IMR-90 (cell line): ENCODE measurements around the gene CIAO2A. TPM values are rescaled to one million over a fixed set of nuclear protein-coding genes. Genes with fewer than 3 reads are reported as not detected.

ENCODE experiments used
- ATAC-seq: fragments of 200-7000 bp; cut with Tn5 transposase; 2 replicates; pipeline ENCODE4 v1.9.1; 2020; ENCODE audit warnings: low read depth, mild to moderate bottlenecking, moderate library complexity
- BruUV-seq: library from RNA; stranded (reverse); fragments of 400-500 nt; replicated peaks from 2 replicates; lab custom pipeline; 2021; lab: Mats Ljungman, UMichigan
- CTCF ChIA-PET: fragments of 300-600 bp; formaldehyde crosslinking; extraction: SDS; loops from one replicate; lab custom pipeline; 2021; ENCODE audit warnings: antibody characterized with exemption; lab: Yijun Ruan, JAX
- POLR2A ChIA-PET: fragments of 300-600 bp; sonication (Branson Sonifier 250); formaldehyde crosslinking; loops from one replicate; lab custom pipeline; 2022; ENCODE audit warnings: antibody characterized with exemption; ENCODE audit not compliant: unreplicated experiment; lab: Charles Lee
- DNase-seq: peaks from one replicate; pipeline ENCODE4 v3.0.0; 2013
- H2AFZ ChIP-seq: replicated peaks from 2 replicates; pipeline ENCODE3; 2013; ENCODE audit warnings: low read length, mild to moderate bottlenecking; ENCODE audit not compliant: poor library complexity
- H2AK5ac ChIP-seq: 2 replicates; pipeline ENCODE4 v1.6.1; 2013; ENCODE audit warnings: low read depth, low read length, inconsistent platforms
- H2AK9ac ChIP-seq: replicated peaks from 2 replicates; pipeline ENCODE3; 2013; ENCODE audit warnings: mild to moderate bottlenecking, low read depth, low read length, moderate library complexity; ENCODE audit not compliant: poor library complexity
- H2BK120ac ChIP-seq: 2 replicates; pipeline ENCODE4 v1.6.1; 2013; ENCODE audit warnings: low read depth, low read length, inconsistent platforms
- H2BK15ac ChIP-seq: 3 replicates; pipeline ENCODE4 v1.6.1; 2013; ENCODE audit warnings: low read depth, low read length, inconsistent platforms
- H2BK20ac ChIP-seq: 2 replicates; pipeline ENCODE4 v1.6.1; 2013; ENCODE audit warnings: low read depth, mild to moderate bottlenecking, inconsistent platforms, low read length, moderate library complexity
- H2BK5ac ChIP-seq: 2 replicates; pipeline ENCODE4 v1.6.1; 2013; ENCODE audit warnings: mild to moderate bottlenecking, low read depth, low read length, inconsistent platforms; ENCODE audit not compliant: poor library complexity, severe bottlenecking
- H3K14ac ChIP-seq: replicated peaks from 2 replicates; pipeline ENCODE4 v1.6.1; 2013; ENCODE audit warnings: low read depth, low read length, inconsistent platforms
- H3K18ac ChIP-seq: 2 replicates; pipeline ENCODE4 v1.6.1; 2013; ENCODE audit warnings: low read depth, low read length, control low read depth
- H3K23ac ChIP-seq: 2 replicates; pipeline ENCODE4 v1.6.1; 2013; ENCODE audit warnings: low read depth, low read length, inconsistent platforms
- H3K27ac ChIP-seq: 2 replicates; pipeline ENCODE4 v1.5.1; 2013; ENCODE audit warnings: mild to moderate bottlenecking, control low read depth, low read length; ENCODE audit not compliant: insufficient read depth
- H3K27me3 ChIP-seq: 2 replicates; pipeline ENCODE4 v1.6.1; 2013; ENCODE audit warnings: low read length; ENCODE audit not compliant: control insufficient read depth, insufficient read depth
- H3K36me3 ChIP-seq: 2 replicates; pipeline ENCODE4 v1.6.1; 2013; ENCODE audit warnings: low read length, mixed read lengths; ENCODE audit not compliant: control insufficient read depth, insufficient read depth
- H3K4ac ChIP-seq: 2 replicates; pipeline ENCODE4 v1.6.1; 2013; ENCODE audit warnings: low read depth, low read length, inconsistent platforms
- H3K4me1 ChIP-seq: 2 replicates; pipeline ENCODE4 v1.6.1; 2013; ENCODE audit warnings: low read length, mixed read lengths; ENCODE audit not compliant: control insufficient read depth, insufficient read depth
- H3K4me2 ChIP-seq: 2 replicates; pipeline ENCODE4 v1.6.1; 2013; ENCODE audit warnings: low read depth, mild to moderate bottlenecking, control low read depth, low read length, moderate library complexity
- H3K4me3 ChIP-seq: 2 replicates; pipeline ENCODE4 v1.5.1; 2013; ENCODE audit warnings: low read depth, mild to moderate bottlenecking, control low read depth, low read length, moderate library complexity; ENCODE audit not compliant: insufficient read depth
- H3K56ac ChIP-seq: 2 replicates; pipeline ENCODE4 v1.6.1; 2013; ENCODE audit warnings: low read length, inconsistent platforms; ENCODE audit not compliant: insufficient read depth; ENCODE audit errors: extremely low read depth
- H3K79me1 ChIP-seq, 2 experiments: 2 replicates each; pipeline ENCODE4 v1.6.1; 2013; ENCODE audit warnings: low read length in 2 of 2, inconsistent platforms in 1 of 2, low read depth in 1 of 2
- H3K9ac ChIP-seq: 2 replicates; pipeline ENCODE4 v1.6.1; 2013; ENCODE audit warnings: low read depth, low read length, control low read depth
- H3K9me1 ChIP-seq: 2 replicates; pipeline ENCODE4 v1.6.1; 2013; ENCODE audit warnings: low read length, inconsistent platforms; ENCODE audit not compliant: insufficient read depth
- H3K9me3 ChIP-seq: 2 replicates; pipeline ENCODE4 v1.6.1; 2013; ENCODE audit warnings: low read length; ENCODE audit not compliant: control insufficient read depth, insufficient read depth
- H4K20me1 ChIP-seq: 2 replicates; pipeline ENCODE4 v1.6.1; 2013; ENCODE audit warnings: low read length, inconsistent platforms; ENCODE audit not compliant: insufficient read depth
- H4K5ac ChIP-seq: 2 replicates; pipeline ENCODE4 v1.6.1; 2013; ENCODE audit warnings: mild to moderate bottlenecking, low read depth, low read length, control low read depth
- H4K8ac ChIP-seq, 2 experiments: 2 replicates each; pipeline ENCODE4 v1.6.1; 2013; ENCODE audit warnings: low read depth in 2 of 2, low read length in 2 of 2, control low read depth in 1 of 2, inconsistent platforms in 1 of 2
- H4K91ac ChIP-seq: 2 replicates; pipeline ENCODE4 v1.6.1; 2013; ENCODE audit warnings: low read depth, low read length, inconsistent platforms; ENCODE audit not compliant: insufficient read depth
- ELK1 ChIP-seq: fragments of 150-350 bp; IDR thresholded peaks from 2 replicates; pipeline ENCODE4 v1.6.1; 2016; ENCODE audit warnings: low read depth, mild to moderate bottlenecking, low read length, moderate library complexity, borderline replicate concordance
- WGBS, 2 experiments: methylation state at CpG; one replicate each; pipeline versions ENCODE4 v1.1.5 to v1.1.7; 2013; ENCODE audit warnings: missing lambda C conversion rate in 2 of 2; ENCODE audit not compliant: insufficient read length in 1 of 2; ENCODE audit errors: extremely low coverage in 2 of 2; 5-methylcytosine and 5-hydroxymethylcytosine counted together
- dilution Hi-C: fragments of 300-500 bp; cut with HindIII; formaldehyde crosslinking; loops from one replicate; pipeline ENCODE4 v1.14.3; 2018; ENCODE audit warnings: low sequenced_read_pairs; ENCODE audit not compliant: unreplicated experiment
- in situ Hi-C: fragments of 300-500 bp; cut with MboI; formaldehyde crosslinking; loops from 3 replicates; pipeline ENCODE4 v1.14.3; 2019; ENCODE audit warnings: low sequenced_read_pairs, inconsistent platforms, mixed read lengths
- intact Hi-C: fragments of 100-400 bp; cut with micrococcal nuclease; formaldehyde crosslinking; loops from 2 replicates; pipeline ENCODE4 v1.10.0; 2022
- polyA plus RNA-seq, 3 experiments: library from polyadenylated mRNA; depleted of rRNA; stranded (reverse); fragments of >200 nt; gene quantifications; 2 replicates each; pipeline ENCODE4 v1.2.3, GENCODE V29; 2012; ENCODE audit warnings: low replicate concordance in 1 of 3
- total RNA-seq: library from RNA; depleted of rRNA; stranded (reverse); fragments of >200 nt; gene quantifications from 2 replicates; pipeline ENCODE4 v1.2.3, GENCODE V29; 2012

The CIAO2A gene
- total and polyA plus RNA-seq, 2 of the 4 experiments (the other 2 are of a cell fraction): 36.7 to 38.3 TPM

GRCh38 chr15:64051407-64052259 is 42.0 kb downstream of the CIAO2A start:
- dilution Hi-C loops: no loop called here
- Histone ChIP-seq H4K20me1 (no peaks in the 10 kb centered on the region; the same call in 1 of the 2 replicates), H4K5ac (no peak overlapping the region), H3K56ac (no peak overlapping the region), H3K4me3 (no peak overlapping the region), H3K27me3 (peaks cover 31% of the 10 kb centered on the region), H2BK120ac (no peak overlapping the region), H3K79me1 (no peaks in the 10 kb centered on the region), H3K36me3 (no peaks in the 10 kb centered on the region), H2AK9ac (no peak overlapping the region), H3K9ac (no peak overlapping the region), H3K18ac (no peak overlapping the region), H2BK20ac (no peak overlapping the region), H3K4me2 (no peak overlapping the region), H2AFZ (no peak overlapping the region), H3K9me1 (0 out of 2 replicates have a peak, but pooled peaks cover 2% of the 10 kb centered on the region), H2BK5ac (no peak overlapping the region), H4K91ac (no peak overlapping the region), H3K4ac (no peak overlapping the region), H3K23ac (no peak overlapping the region), H2AK5ac (no peak overlapping the region), H3K27ac (no peak overlapping the region), H4K8ac (no peak overlapping the region), H3K4me1 (peaks cover 1% of the 10 kb centered on the region; the same call in 1 of the 2 replicates), H3K9me3 (no peaks in the 10 kb centered on the region), H2BK15ac (no peak overlapping the region), H3K14ac (no peak overlapping the region)
- no TSS peak for BruUV-seq
- POLR2A ChIA-PET: no interaction called here
- in situ Hi-C loops: loop anchor here (25.0 kb wide), 2 partner anchors 414 to 764 kb away; partner anchors contain the start of gene APH1B
- DNase-seq: no peak
- ATAC-seq: no peak
- TF ChIP-seq ELK1: no peak
- 94% methylated on average over 3 of the region's 6 CpGs; no CpG with 5 or more reads in 1 of the 2 experiments for WGBS, 2 experiments
- intact Hi-C loops: no loop called here
- CTCF ChIA-PET: no interaction called here
